ENCODE measurements around the gene LRIG1.
A peak's percentile ranks its signal among the peaks of the same experiment; 100 is the strongest.

LRIG1 gene

DNA sequence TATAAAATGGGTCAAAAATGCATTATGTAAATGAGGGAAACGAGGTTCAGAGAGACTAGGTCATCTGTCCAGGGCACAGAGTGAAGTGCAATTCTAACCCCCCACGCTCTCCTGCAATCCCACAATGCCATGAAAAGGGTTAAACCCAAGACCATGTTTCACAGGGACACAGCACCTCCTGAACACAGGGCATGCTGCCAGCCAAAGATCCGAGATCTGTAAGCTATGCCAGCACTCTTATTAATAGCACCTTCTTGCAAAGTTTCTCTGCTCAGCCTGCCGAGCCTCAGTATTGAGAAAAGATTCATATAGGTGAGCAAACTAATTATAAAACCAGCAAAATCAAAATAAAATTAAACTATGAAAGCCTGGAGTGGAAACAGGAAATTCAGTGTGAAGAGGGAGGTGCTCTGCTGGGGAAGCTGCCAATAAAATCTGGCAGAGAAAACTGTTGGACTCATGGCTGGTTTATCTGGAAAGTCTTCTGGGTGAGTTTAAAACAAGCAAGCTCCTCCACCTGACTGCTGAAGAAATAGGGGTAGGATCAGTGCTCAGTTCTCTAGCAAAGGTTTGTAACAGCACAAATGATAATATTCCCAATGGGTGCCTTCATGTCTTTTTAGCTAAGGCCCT lies 50.3 kb downstream of the LRIG1 start:
- Histone ChIP-seq H3K9me3 (ENCODE audit: insufficient read depth, low read depth, low read length) (no peaks in the 10 kb centered on the region), H3K27me3 (ENCODE audit: insufficient read depth, low read length) (no peaks in the 10 kb centered on the region), H3K4me3 (ENCODE audit: low read length) (no peak overlapping the region), H3K36me3 (ENCODE audit: insufficient read depth, low read depth, low read length) (peaks cover 89% of the 10 kb centered on the region), H3K27ac (ENCODE audit: low read length) (no peak overlapping the region), H3K4me1 (ENCODE audit: insufficient read depth, low read length) (peaks cover 13% of the 10 kb centered on the region; the same call in 1 of the 2 replicates), H3K9ac (ENCODE audit: low read depth, low read length) (no peak overlapping the region)

- peak overlapping the region; percentile 2 for H3K27ac ChIP-seq (ENCODE audit: low read length)
- no peak overlapping the region for H3K4me3 ChIP-seq (ENCODE audit: low read length)
Observed at GRCh38 chr3:66449411-66449974, 51.3 kb downstream of the LRIG1 start.

GRCh38 chr3:66444146-66444644 lies 56.6 kb downstream of the LRIG1 start:
- Histone ChIP-seq H3K27ac (ENCODE audit: low read length) (peak overlapping the region; percentile 59), H3K9ac (ENCODE audit: low read depth, low read length) (peak overlapping the region; percentile 45; the same call in 1 of the 2 replicates), H3K9me3 (ENCODE audit: insufficient read depth, low read depth, low read length) (no peaks in the 10 kb centered on the region), H3K4me3 (ENCODE audit: low read length) (no peak overlapping the region), H3K36me3 (ENCODE audit: insufficient read depth, low read depth, low read length) (peaks cover 65% of the 10 kb centered on the region), H3K4me1 (ENCODE audit: insufficient read depth, low read length) (peaks cover 49% of the 10 kb centered on the region), H3K27me3 (ENCODE audit: insufficient read depth, low read length) (no peaks in the 10 kb centered on the region)

More at GRCh38 chr3:66449411-66449974, 51.3 kb downstream of the LRIG1 start:
- peaks cover 19% of the 10 kb centered on the region; the same call in 1 of the 2 replicates for H3K4me1 ChIP-seq (ENCODE audit: insufficient read depth, low read length)
- H3K9ac ChIP-seq (ENCODE audit: low read depth, low read length) = no peak overlapping the region
- H3K9me3 ChIP-seq (ENCODE audit: insufficient read depth, low read depth, low read length) = no peaks in the 10 kb centered on the region
- peaks cover 83% of the 10 kb centered on the region for H3K36me3 ChIP-seq (ENCODE audit: insufficient read depth, low read depth, low read length)
- H3K27me3 ChIP-seq (ENCODE audit: insufficient read depth, low read length) = no peaks in the 10 kb centered on the region

DNA sequence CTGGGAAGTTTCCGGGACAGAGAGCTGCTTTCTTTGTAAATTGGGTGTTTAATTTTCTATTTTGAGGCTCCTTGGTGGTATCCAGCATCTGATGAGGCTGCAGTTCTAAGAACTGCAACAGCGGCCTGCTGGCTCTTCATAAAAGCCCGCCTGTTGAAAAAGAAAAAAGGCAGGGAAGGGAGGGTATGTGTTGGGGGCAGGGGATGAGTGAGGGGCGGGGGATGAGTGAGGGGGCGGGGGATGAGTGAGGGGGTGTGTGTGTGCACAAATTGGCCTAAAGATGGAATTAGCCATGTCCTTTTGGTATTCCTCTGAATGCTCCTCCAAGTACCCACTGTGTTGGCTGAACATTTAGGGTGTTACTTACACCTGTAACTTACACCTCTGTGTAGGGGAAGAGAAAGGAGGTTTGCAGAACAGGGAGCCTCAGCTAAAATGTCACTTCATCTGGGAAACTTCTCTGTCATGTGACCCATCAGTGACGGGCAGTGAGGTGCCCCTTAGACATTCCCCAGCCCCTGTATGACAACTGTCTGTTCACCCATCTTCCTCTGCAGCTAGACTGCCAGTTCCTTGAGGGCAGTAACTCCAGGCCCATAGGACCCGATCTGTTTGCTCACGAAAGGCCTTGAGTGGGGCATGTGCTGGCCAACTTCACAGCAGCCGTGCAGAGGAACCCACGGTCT lies 57.6 kb downstream of the LRIG1 start:
- H3K9me3 ChIP-seq (ENCODE audit: insufficient read depth, low read depth, low read length) = no peaks in the 10 kb centered on the region
- peak overlapping the region; percentile 60 for H3K4me3 ChIP-seq (ENCODE audit: low read length)
- peak overlapping the region; percentile 88 for H3K9ac ChIP-seq (ENCODE audit: low read depth, low read length)
- H3K36me3 ChIP-seq (ENCODE audit: insufficient read depth, low read depth, low read length) = peaks cover 62% of the 10 kb centered on the region; the same call in 1 of the 2 replicates
- H3K27me3 ChIP-seq (ENCODE audit: insufficient read depth, low read length) = no peaks in the 10 kb centered on the region
- peaks cover 53% of the 10 kb centered on the region for H3K4me1 ChIP-seq (ENCODE audit: insufficient read depth, low read length)
- peak overlapping the region; percentile 97 for H3K27ac ChIP-seq (ENCODE audit: low read length)

DNA sequence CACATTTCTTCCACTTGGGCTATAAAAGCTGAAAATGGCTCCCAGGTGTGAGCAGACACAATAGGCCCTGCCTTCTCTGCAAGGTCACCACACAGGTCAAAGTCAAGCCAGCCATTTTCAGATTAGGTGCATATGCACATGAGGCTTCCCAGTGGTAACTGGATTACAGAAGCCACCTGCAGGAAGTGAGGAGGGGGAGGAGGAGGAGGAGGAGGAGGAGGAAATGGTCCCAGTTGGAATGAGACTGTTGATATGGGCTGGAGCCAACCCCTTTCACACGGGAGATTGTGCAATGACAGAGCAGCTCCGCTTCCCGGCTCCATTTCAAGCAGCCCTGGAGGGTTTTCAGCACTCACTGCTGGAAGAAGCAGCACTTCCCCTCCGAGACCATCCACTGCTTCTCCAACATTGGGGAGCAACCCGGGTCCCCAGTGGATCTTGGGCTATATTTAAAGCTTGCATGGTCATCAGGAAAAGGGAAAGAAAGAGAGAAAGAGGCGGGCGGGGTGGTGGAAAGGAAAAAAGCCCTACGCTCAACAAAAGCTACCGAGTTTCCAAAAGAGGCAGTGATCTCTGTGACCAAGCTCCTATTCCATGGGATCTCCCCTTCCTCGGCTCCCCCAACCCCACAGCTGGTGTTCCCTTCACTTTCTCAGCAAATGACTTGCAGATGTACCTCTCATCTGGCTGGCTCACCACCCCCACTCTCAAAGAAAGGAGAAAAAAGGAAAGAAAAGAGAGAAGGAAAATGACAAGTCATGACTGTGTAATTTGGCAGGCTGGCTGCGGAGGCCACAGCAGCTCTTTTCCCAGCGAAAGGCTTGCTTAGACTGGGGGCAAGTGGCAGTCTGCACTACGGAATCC lies 58.3 kb downstream of the LRIG1 start:
- H3K9me3 ChIP-seq (ENCODE audit: insufficient read depth, low read depth, low read length) = no peaks in the 10 kb centered on the region
- peak overlapping the region; percentile 97 for H3K27ac ChIP-seq (ENCODE audit: low read length)
- H3K27me3 ChIP-seq (ENCODE audit: insufficient read depth, low read length) = no peaks in the 10 kb centered on the region
- H3K4me1 ChIP-seq (ENCODE audit: insufficient read depth, low read length) = peaks cover 53% of the 10 kb centered on the region
- peak overlapping the region; percentile 60 for H3K4me3 ChIP-seq (ENCODE audit: low read length)
- H3K36me3 ChIP-seq (ENCODE audit: insufficient read depth, low read depth, low read length) = peaks cover 56% of the 10 kb centered on the region; the same call in 1 of the 2 replicates
- H3K9ac ChIP-seq (ENCODE audit: low read depth, low read length) = peak overlapping the region; percentile 88

GRCh38 chr3:66441692-66442091 lies 59.1 kb downstream of the LRIG1 start:
- Histone ChIP-seq H3K36me3 (ENCODE audit: insufficient read depth, low read depth, low read length) (peaks cover 49% of the 10 kb centered on the region; the same call in 1 of the 2 replicates), H3K4me3 (ENCODE audit: low read length) (peak overlapping the region; percentile 8; the same call in 1 of the 2 replicates), H3K27ac (ENCODE audit: low read length) (peak overlapping the region; percentile 20), H3K9me3 (ENCODE audit: insufficient read depth, low read depth, low read length) (no peaks in the 10 kb centered on the region), H3K27me3 (ENCODE audit: insufficient read depth, low read length) (no peaks in the 10 kb centered on the region), H3K4me1 (ENCODE audit: insufficient read depth, low read length) (peaks cover 61% of the 10 kb centered on the region), H3K9ac (ENCODE audit: low read depth, low read length) (peak overlapping the region; percentile 59)

GRCh38 chr3:66441129-66441528 lies 59.7 kb downstream of the LRIG1 start:
- Histone ChIP-seq H3K9ac (ENCODE audit: low read depth, low read length) (peak overlapping the region; percentile 59; the same call in 1 of the 2 replicates), H3K9me3 (ENCODE audit: insufficient read depth, low read depth, low read length) (no peaks in the 10 kb centered on the region), H3K4me3 (ENCODE audit: low read length) (no peak overlapping the region), H3K27me3 (ENCODE audit: insufficient read depth, low read length) (no peaks in the 10 kb centered on the region), H3K36me3 (ENCODE audit: insufficient read depth, low read depth, low read length) (peaks cover 54% of the 10 kb centered on the region; the same call in 1 of the 2 replicates), H3K4me1 (ENCODE audit: insufficient read depth, low read length) (peaks cover 66% of the 10 kb centered on the region), H3K27ac (ENCODE audit: low read length) (peak overlapping the region; percentile 20)

DNA sequence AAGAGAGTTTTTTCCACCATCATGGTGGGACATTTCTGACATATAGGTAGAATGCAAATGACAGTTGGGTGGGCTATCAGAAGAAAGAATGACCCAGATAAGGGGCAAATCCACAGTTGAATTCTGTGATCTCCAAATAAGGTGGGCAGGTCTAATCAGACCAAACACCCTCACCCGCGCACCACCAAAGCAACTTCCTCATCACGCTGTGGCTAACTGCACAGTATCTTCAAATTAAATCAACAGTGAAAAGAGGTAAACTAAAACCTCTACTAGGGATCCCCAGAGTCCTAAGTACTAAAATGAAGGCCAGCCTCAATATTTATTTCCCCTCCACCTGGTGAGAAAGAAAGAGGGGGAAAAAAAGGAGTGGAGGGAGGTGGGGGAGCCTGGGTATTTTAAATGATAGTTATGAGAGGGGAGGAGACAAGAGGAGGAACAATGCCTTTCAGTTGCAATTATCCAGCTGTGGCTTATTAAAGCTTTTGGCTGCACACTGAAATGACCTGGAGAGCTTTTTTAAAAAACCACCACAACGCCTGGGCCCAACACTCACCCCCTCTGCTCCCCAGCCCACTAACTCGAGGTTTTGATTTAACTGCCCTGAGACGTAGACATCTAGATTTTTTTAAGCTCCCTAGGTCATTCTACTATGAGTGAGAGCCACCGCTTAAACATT lies 61.0 kb downstream of the LRIG1 start:
- Histone ChIP-seq H3K9me3 (ENCODE audit: insufficient read depth, low read depth, low read length) (no peaks in the 10 kb centered on the region), H3K9ac (ENCODE audit: low read depth, low read length) (peak overlapping the region; percentile 42; the same call in 1 of the 2 replicates), H3K4me1 (ENCODE audit: insufficient read depth, low read length) (peaks cover 60% of the 10 kb centered on the region), H3K36me3 (ENCODE audit: insufficient read depth, low read depth, low read length) (peaks cover 60% of the 10 kb centered on the region; the same call in 1 of the 2 replicates), H3K27ac (ENCODE audit: low read length) (no peak overlapping the region), H3K4me3 (ENCODE audit: low read length) (no peak overlapping the region; the same call in 1 of the 2 replicates), H3K27me3 (ENCODE audit: insufficient read depth, low read length) (no peaks in the 10 kb centered on the region)

- H3K27me3 ChIP-seq (ENCODE audit: insufficient read depth, low read length) = no peaks in the 10 kb centered on the region
- H3K4me3 ChIP-seq (ENCODE audit: low read length) = no peak overlapping the region
- H3K36me3 ChIP-seq (ENCODE audit: insufficient read depth, low read depth, low read length) = peaks cover 59% of the 10 kb centered on the region
- H3K4me1 ChIP-seq (ENCODE audit: insufficient read depth, low read length) = peaks cover 50% of the 10 kb centered on the region
- no peaks in the 10 kb centered on the region for H3K9me3 ChIP-seq (ENCODE audit: insufficient read depth, low read depth, low read length)
- no peak overlapping the region for H3K27ac ChIP-seq (ENCODE audit: low read length)
- H3K9ac ChIP-seq (ENCODE audit: low read depth, low read length) = no peak overlapping the region
Observed at GRCh38 chr3:66438046-66438445, 62.8 kb downstream of the LRIG1 start.

DNA sequence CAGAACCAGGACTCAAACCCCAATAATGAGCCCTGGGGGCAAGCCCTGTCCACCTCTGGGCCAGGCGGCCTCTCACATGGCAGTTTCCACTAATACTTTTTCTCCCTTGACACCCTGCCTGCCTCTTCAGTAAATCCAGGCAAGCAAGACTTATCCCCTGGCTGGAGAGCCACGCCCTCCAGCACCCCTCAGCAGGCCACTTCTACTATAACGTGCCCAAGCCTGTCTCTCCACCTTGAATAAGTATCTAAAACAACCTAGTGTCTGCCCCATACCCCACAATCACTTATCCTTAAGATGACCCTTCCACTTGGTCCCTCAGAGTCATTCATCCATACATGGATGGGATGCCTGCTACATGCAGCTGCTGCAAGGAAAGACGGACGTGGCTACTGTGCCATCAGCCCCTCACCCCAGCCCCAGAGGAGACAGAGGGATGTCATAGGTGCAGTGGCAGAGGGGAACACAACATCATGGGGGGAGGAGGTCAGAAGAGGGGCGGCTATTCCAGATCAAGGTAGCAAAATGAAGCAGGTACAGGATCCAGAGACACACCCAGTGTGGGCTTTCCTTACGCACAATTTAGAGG lies 63.4 kb downstream of the LRIG1 start:
- no peaks in the 10 kb centered on the region for H3K27me3 ChIP-seq (ENCODE audit: insufficient read depth, low read length)
- H3K36me3 ChIP-seq (ENCODE audit: insufficient read depth, low read depth, low read length) = peaks cover 64% of the 10 kb centered on the region
- no peaks in the 10 kb centered on the region for H3K9me3 ChIP-seq (ENCODE audit: insufficient read depth, low read depth, low read length)
- no peak overlapping the region for H3K9ac ChIP-seq (ENCODE audit: low read depth, low read length)
- no peak overlapping the region for H3K27ac ChIP-seq (ENCODE audit: low read length)
- no peak overlapping the region for H3K4me3 ChIP-seq (ENCODE audit: low read length)
- peaks cover 44% of the 10 kb centered on the region for H3K4me1 ChIP-seq (ENCODE audit: insufficient read depth, low read length)
